Activated B cell treated with CpG ODN at 0.5 μM for 24 hours (primary cell): ENCODE results near the gene DGCR8. TPM values are rescaled to one million over a fixed set of nuclear protein-coding genes. Genes with fewer than 3 reads are reported as not detected.

ENCODE experiments used
- ATAC-seq: fragments of 200-7000 bp; cut with Tn5 transposase; one replicate; pipeline ENCODE4 v1.10.0; 2021; ENCODE audit warnings: low read depth, mild to moderate bottlenecking, moderate library complexity
- CTCF ChIA-PET: fragments of 350-600 bp; sonication (Branson Sonifier 250); formaldehyde crosslinking; loops from one replicate; lab custom pipeline; 2021; ENCODE audit warnings: antibody characterized with exemption; lab: Charles Lee
- POLR2A ChIA-PET: fragments of 350-600 bp; sonication (Branson Sonifier 250); formaldehyde crosslinking; loops from one replicate; lab custom pipeline; 2021; ENCODE audit warnings: antibody characterized with exemption; lab: Charles Lee
- DNase-seq: peaks from one replicate; pipeline ENCODE4 v3.0.0; 2022
- H3K27ac Mint-ChIP-seq: one replicate; pipeline ENCODE4 v1.8.0; 2020; ENCODE audit warnings: mixed read lengths
- H3K27me3 Mint-ChIP-seq: one replicate; pipeline ENCODE4 v1.8.0; 2021; ENCODE audit warnings: mixed read lengths
- H3K36me3 Mint-ChIP-seq: one replicate; pipeline ENCODE4 v1.8.0; 2021; ENCODE audit warnings: low read depth, mixed read lengths
- H3K4me1 Mint-ChIP-seq: one replicate; pipeline ENCODE4 v1.8.0; 2021; ENCODE audit warnings: mixed read lengths
- H3K4me3 Mint-ChIP-seq: one replicate; pipeline ENCODE4 v1.8.0; 2020; ENCODE audit warnings: mild to moderate bottlenecking, mixed read lengths
- H3K9me3 Mint-ChIP-seq: one replicate; pipeline ENCODE4 v1.8.0; 2020; ENCODE audit warnings: mixed read lengths
- intact Hi-C: fragments of 100-400 bp; cut with micrococcal nuclease; formaldehyde crosslinking; loops from one replicate; pipeline ENCODE4 v1.15.1; 2024
- total RNA-seq: library from RNA; stranded (reverse); gene quantifications from 2 replicates; pipeline ENCODE4 v1.2.3, GENCODE V29; 2022
- TF ChIP-seq, protein P1 (sequence below): fragments of 200-600 bp; IDR thresholded peaks from one replicate; pipeline ENCODE4 v1.8.0; 2022; ENCODE audit warnings: antibody characterized with exemption, mild to moderate bottlenecking

Gene DGCR8
- total RNA-seq, 1 donor from 2014 or later: 35.5 TPM

DNA sequence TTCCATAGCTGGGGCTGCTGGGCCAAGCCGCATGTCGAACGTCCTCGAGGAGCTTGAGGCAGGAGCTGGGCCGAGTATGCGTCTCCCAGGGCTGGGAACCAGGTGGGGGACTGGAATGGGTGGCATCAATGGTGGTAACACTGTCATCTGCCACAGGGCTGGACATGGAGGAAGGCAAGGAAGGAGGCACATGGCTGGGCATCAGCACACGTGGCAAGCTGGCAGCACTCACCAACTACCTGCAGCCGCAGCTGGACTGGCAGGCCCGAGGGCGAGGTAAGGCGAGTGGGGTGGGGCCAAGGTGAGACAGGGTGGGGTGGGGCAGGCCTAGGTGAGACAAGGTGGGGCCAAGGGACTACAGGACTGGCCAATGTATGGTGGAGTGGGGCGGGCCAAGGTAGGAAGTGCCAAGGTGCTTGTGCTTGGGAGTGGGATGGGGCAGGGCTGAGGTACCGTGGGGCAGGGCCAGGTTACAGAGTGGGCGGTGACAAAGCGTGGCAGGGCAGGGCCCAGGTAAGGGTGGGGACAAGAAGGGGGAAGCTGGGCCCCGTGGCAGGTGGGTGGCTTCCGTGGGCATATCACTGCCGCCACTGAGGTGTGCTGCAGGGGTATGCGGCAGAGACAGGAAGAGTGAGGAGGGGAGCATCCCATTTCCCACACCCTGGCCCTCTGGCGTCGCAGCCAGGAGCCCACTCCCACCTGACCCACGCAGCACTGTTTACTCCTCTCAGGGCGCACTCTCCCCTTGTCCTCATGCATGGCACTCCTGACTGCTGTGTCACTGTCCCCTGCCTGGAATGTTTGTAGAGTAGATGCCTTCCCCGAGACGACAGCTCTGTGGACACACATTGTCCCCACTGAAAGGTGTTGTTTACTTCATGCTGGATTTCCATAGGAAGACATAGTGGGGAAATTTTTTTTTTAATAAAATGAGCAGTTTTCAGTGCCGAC, 27.5 kb upstream of the DGCR8 start:
- H3K4me3 Mint-ChIP-seq: no peak overlapping the region
- ChIA-PET CTCF (no interaction called here), POLR2A (no interaction called here)
- ATAC-seq: no peak
- TF ChIP-seq, protein P1, sequence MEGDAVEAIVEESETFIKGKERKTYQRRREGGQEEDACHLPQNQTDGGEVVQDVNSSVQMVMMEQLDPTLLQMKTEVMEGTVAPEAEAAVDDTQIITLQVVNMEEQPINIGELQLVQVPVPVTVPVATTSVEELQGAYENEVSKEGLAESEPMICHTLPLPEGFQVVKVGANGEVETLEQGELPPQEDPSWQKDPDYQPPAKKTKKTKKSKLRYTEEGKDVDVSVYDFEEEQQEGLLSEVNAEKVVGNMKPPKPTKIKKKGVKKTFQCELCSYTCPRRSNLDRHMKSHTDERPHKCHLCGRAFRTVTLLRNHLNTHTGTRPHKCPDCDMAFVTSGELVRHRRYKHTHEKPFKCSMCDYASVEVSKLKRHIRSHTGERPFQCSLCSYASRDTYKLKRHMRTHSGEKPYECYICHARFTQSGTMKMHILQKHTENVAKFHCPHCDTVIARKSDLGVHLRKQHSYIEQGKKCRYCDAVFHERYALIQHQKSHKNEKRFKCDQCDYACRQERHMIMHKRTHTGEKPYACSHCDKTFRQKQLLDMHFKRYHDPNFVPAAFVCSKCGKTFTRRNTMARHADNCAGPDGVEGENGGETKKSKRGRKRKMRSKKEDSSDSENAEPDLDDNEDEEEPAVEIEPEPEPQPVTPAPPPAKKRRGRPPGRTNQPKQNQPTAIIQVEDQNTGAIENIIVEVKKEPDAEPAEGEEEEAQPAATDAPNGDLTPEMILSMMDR: no peak
- no peaks in the 10 kb centered on the region for H3K27me3 Mint-ChIP-seq
- H3K27ac Mint-ChIP-seq: no peak overlapping the region
- intact Hi-C loops: no loop called here
- peaks cover 69% of the 10 kb centered on the region for H3K36me3 Mint-ChIP-seq
- DNase-seq: no peak
- H3K4me1 Mint-ChIP-seq: no peaks in the 10 kb centered on the region
- H3K9me3 Mint-ChIP-seq: no peaks in the 10 kb centered on the region

DNA sequence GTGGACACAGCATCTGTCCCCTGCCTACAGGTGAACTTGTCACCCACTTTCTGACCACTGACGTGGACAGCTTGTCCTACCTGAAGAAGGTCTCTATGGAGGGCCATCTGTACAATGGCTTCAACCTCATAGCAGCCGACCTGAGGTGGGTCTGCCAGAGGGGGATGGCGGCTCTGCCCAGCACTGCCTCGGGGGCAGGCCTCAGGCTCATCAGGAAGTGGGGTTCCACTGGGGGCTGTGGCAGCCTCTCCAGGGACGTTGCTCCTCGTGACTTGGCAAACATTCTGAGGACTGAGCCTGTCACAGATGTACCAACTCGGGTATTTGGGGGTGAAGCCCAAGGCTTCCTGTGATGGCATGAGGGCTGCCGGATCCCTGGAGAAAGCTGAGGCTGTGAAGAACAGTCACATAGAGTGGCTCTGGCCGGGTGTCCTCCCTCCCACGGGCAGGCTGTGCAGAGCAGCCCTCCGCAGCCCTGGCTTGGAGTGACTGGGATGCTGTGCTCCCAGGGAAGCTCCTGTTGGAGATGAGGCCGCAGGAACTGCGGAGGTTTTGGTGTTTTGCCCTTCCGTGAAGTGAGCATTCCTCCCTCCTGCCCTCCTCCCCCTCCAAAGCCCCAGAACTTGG, 26.5 kb upstream of the DGCR8 start:
- H3K27ac Mint-ChIP-seq: no peak overlapping the region

DNA sequence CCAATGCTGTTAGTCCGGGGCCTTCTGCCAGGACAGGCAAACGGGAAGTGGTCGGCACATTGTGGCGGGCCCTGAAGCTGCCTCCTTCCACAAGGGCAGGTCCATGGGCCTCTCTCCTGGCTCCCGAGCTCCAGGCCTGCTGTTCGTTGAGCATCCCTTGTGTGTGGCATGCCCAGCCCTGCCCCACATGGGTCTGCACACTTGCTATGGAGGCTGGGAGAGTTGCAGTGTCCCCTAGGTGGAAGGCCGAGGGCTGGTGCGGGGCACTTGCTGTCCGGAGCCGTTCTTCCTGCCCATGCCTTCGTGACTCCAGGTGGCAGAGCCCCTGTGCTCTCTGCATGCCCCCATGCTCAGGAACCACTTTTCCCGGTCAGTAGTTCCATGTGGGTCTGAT, 26.0 kb upstream of the DGCR8 start:
- ChIA-PET POLR2A (no interaction called here), CTCF (no interaction called here)
- DNase-seq (no peak), ATAC-seq (no peak)
- Mint-ChIP-seq H3K4me1 (no peaks in the 10 kb centered on the region), H3K27me3 (no peaks in the 10 kb centered on the region), H3K9me3 (no peaks in the 10 kb centered on the region), H3K36me3 (peaks cover 69% of the 10 kb centered on the region), H3K4me3 (no peak overlapping the region), H3K27ac (no peak overlapping the region)
- intact Hi-C loops: no loop called here
- TF ChIP-seq, protein P1: no peak

More for the DNA sequence above, 26.5 kb upstream of the DGCR8 start:
- H3K36me3 Mint-ChIP-seq: peaks cover 69% of the 10 kb centered on the region
- no peak for ATAC-seq
- intact Hi-C loops: no loop called here
- TF ChIP-seq, protein P1: no peak
- H3K27me3 Mint-ChIP-seq: no peaks in the 10 kb centered on the region
- ChIA-PET POLR2A (interaction anchor here (0.6 kb wide), 1 partner anchor 15 kb away, joined by 4 read pairs; no protein-coding TSS in a partner anchor), CTCF (no interaction called here)
- no peaks in the 10 kb centered on the region for H3K4me1 Mint-ChIP-seq
- no peak for DNase-seq
- H3K4me3 Mint-ChIP-seq: no peak overlapping the region
- H3K9me3 Mint-ChIP-seq: no peaks in the 10 kb centered on the region

DNA sequence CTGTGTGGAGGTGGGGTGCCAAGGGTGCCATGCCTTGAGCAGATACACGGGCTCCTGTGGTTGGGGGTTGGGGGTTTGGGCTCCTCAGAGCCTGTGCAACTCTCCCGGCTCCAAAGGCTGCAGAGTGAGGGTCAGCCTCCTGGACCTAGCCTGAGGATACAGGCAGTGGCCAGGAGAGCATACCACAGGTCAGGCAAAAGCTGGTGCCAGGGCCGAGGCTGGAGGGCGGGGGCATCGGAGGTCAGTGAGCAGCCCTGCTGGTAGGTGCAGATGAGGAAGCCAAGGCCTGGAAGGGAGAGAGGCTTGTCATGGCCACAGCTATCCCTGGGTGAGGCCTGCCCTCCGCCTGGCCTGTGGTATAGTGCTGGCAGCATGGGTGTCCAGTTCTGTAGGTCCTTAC, 25.6 kb upstream of the DGCR8 start:
- TF ChIP-seq, protein P1: no peak
- Mint-ChIP-seq H3K27ac (no peak overlapping the region), H3K4me3 (no peak overlapping the region), H3K36me3 (peaks cover 71% of the 10 kb centered on the region), H3K27me3 (no peaks in the 10 kb centered on the region), H3K9me3 (no peaks in the 10 kb centered on the region), H3K4me1 (no peaks in the 10 kb centered on the region)
- DNase-seq (no peak), ATAC-seq (no peak)
- POLR2A ChIA-PET: no interaction called here
- intact Hi-C loops: no loop called here
- CTCF ChIA-PET: no interaction called here

DNA sequence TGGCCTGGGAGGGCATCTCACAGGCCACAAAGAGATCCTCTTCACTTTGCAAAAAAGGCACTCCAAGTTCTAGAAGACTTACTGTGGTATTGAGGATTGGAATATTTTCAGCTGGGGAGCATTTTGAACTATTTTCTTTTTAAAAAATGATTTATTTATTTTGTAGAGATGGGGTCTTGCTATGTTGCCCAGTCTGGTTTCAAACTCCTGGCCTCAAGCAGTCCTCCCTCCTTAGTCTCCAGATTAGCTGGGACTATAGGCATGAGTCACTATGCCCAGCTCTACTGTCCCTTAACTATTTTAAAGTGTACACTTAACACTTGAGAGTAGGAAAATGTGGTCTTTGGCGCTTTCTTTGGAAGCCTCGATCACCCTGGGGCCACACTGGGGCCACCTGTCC, 24.9 kb upstream of the DGCR8 start:
- H3K27me3 Mint-ChIP-seq: no peaks in the 10 kb centered on the region
- ATAC-seq: no peak
- no peaks in the 10 kb centered on the region for H3K9me3 Mint-ChIP-seq
- DNase-seq: no peak
- H3K4me1 Mint-ChIP-seq: no peaks in the 10 kb centered on the region
- ChIA-PET POLR2A (no interaction called here), CTCF (no interaction called here)
- TF ChIP-seq, protein P1: no peak
- H3K27ac Mint-ChIP-seq: no peak overlapping the region
- no peak overlapping the region for H3K4me3 Mint-ChIP-seq
- intact Hi-C loops: no loop called here
- H3K36me3 Mint-ChIP-seq: peaks cover 70% of the 10 kb centered on the region
